RPMI7951 (cell line): ENCODE results near the gene PRPF6. TPM values are rescaled to one million over a fixed set of nuclear protein-coding genes. Genes with fewer than 3 reads are reported as not detected.
"Not testable (repeated sequence)": the region's sequence is repeated elsewhere in the genome, so short reads cannot be mapped to it uniquely, and the experiment has no call there.

Source experiments
- DNase-seq: peaks from one replicate; pipeline ENCODE4 v3.0.0-alpha.2; 2012; ENCODE audit warnings: low read depth
- total RNA-seq: library from RNA; depleted of rRNA; stranded (reverse); fragments of >200 nt; shearing (Covaris generic); gene quantifications from 2 replicates; pipeline ENCODE4 v1.2.3, GENCODE V29; 2014

The PRPF6 gene
- total RNA-seq, 1 experiment from 2014 or later: 68.4 TPM

DNA sequence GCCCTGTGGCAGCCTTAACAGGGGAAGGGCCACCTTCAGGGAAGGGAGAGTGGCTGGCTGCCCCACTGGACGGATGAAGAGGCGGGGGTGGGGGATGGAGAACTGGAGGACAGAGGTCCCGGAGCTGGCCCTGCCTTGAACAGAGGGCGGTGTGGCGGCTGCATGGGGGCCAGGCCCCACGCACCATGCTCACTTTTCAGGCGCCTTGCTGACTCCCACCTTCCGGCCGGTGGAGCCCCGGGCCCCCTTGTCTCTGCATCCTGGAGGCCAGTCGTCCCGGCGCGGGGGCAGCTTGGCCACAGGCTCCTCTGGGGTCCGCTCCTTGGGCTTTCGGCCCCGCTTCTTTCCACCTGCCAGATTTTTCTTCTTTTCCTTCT, 21.2 kb upstream of the PRPF6 start:
- no peak for DNase-seq

DNA sequence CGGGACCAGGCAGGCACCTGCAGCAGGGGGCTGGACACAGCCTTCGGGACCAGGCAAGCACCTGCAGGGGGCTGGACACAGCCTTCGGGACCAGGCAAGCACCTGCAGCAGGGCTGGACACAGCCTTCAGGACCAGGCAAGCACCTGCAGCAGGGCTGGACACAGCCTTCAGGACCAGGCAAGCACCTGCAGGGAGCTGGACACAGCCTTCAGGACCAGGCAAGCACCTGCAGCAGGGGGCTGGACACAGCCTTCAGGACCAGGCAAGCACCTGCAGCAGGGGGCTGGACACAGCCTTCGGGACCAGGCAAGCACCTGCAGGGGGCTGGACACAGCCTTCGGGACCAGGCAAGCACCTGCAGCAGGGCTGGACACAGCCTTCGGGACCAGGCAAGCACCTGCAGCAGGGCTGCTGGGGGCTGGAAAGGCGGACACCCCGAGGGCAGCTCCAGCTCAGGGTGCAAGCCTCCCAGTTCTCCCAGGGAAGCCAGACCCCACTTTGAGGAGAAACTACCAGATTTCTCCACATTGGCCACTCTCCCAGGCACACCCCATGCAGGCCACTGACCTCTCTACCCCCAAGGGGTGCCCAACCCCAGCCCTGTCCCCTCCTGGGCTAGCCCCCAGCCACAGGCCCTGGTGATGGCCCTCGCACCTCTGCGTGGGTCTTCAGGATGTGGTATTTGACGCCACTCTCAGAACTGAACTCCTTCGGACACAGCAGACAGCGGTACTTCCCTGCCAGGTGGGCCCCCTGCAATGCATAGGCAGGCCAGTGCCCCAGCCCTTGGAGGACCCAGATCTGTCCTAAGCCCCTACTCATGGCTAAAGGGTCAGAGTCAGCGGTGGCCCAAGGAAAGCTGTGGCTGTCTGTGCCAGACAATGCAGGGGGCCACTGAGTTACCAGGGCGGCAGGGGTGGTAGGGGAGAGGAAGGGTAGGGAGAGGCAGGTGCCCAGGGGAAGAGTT, 20.0 kb upstream of the PRPF6 start:
- DNase-seq: not testable (repeated sequence)

DNA sequence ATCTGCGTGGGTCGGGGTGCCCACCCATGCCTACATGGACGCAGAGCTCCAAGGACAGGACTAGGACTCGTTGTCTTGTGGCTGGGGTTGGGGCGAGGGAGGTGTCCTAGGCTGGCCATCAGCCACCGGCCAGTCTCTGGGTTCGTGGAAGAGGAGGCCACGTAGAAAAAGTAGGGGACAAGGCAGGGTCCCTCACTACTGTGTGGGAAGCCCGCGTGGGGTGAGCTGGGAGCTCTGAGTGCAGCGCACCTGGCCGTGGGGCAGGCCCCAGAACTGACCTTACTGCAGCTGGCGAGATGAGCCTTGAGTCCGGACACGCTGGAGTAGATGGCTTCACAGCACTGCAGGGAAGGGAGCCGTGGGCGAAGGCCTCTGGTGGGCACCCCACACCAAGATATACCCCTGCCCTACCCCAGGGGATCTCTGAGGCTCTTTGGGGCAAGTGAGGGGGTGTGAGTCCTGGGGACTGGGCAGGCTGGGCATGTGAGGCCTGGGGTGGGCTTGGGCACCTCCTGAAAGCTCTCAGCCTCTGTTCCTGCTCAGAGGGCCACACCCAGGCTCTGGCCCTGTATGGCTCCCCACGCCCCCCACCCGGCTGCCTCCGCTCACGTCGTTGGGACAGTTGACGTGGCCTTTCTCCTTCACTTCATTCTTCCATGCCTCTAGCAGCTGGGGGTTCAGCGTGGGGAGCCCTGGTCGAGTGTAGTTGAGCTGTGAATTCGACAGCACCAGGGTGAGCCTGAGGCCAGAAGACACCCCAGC, 19.1 kb upstream of the PRPF6 start:
- no peak for DNase-seq

DNA sequence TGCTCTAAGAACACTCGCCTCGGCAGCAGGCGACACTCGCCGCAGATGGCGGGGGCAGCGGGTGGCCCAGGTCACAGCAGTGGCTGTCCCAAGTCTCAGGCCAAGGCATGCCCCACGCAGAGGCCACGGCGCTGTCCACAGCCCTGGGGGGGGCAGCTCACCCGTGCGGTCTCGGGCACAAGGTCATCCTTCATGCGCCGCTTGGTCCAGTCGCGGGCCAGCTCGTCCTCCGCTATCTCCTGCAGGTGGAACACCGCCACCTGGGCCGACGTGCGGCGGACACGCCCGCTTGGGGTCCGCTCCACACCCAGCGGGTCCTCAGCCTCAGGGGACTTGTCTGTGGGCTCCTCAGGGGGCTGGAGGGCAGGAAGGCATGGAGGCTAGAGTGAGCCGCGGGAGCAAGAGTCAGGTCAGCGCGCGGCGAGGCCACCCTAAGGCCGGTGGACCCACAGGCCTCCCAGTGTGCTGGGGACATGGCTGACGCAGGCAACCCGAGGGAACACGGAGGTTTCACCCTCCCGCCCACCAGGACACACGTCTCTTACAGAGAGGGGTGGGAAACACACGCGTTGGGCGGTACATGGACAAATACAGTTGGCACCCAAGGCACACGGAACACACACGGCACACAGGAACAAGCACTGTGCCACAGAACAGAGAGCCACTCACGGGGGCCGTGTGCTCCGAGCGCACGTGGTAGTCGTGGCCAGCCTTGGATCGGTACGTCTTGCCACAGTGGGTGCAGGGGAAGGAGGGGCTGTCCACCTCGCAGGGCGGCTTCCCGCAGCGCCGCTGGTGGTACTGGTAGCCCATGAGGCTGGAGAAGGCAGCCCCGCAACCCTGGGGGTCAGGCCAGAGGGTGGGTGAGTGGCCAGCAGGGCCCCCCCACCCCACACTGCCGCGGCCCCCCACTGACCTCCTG, 18.2 kb upstream of the PRPF6 start:
- DNase-seq: no peak

DNA sequence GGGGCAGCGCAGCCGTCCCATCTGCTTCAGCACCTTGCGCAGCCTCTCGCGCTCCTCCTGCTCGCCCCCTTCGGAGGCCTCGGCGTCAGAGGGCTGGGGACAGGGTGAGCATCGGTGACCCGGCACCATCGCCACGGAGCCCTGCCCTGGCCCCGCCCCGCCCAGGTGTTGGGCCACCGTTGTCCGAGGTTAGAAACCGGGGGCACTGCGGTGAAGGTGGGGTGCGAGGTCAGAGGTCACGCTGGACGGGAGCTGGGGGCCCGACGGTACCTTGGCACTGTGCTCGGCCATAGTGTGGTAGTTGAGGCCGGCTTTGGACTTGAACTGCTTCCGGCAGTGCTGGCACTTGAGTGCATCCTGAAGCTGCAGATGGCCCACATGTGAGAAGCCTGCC, 17.6 kb upstream of the PRPF6 start:
- DNase-seq: no peak

DNA sequence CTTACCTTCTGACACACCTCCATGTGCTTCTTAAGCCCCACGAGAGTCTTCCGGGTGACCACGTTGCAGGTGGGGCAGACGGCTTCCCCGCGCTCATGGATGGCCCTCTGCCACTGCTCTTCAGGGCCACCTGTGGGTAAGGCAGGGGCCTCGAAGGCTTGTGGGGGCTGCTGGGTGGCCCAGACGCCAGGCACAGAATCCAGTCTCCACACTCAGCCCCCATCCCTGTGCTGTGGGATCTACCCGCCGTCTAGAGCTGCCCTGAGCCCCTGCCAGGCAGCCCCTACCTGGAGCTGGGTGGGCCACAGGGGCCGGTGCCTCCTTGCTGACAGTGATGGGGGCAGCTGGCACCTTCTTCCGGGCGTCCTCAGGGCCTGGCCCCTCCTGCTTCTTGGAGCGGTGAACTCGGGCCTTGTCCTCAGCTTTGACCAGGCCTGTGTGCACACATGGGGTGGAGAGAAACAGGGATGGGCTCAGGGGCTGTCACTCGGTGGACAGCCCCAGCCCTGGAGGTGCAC, 17.1 kb upstream of the PRPF6 start:
- DNase-seq: no peak

DNA sequence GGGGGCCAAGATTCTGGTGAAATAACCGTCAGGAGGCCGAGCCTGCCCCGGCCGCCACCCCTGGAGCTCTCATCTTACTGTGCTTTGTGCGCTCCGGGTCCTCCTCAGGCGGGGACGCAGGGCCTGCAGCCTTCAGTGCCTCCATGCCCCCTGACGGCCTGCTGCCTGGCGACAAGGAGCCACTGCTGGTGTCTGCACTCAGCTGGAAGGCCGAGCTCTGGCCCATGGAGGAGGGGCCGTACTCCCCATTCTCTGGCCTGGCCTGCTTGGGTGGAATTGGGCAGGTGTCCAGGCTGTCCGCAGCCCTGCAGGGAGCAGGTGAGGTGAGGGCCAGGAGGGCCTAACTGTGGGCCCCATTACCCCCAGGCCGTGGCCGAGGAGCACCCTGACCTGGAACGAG, 16.5 kb upstream of the PRPF6 start:
- no peak for DNase-seq

DNA sequence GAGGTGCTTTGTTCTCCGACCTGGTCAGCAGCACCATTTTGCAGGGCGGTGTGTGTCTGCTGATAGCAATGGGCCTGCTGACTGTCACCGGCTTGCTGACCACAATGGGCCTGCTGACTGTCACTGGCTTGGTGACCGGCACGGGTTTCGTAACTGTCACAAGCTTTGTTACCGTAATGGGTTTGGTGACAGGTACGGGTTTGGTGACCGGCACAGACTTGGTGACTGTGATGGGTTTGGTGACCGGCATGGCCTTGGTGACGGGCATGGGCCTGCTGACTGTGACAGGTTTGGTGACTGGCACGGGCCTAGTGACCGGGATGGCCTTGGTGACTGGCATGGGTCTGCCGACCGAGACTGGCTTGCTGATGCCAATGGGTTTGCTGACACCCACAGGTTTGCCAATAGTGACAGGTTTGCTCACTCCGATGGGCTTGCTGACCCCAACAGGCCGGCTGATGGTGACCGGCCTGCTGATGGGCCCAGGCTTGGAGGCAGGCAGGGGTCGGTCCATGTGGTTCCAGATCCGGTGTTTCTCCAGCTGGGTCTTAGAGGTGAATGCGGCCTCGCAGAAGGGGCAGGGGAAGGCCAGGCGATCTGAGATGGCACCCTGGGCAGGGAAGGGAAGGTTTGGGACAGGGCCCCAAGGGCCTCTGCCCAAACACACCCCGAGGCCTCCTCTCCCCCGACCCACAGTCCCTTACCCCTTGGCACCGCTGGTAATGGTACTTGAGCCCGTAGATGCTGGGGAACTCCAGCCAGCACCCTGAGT, 14.6 kb upstream of the PRPF6 start:
- DNase-seq: no peak

DNA sequence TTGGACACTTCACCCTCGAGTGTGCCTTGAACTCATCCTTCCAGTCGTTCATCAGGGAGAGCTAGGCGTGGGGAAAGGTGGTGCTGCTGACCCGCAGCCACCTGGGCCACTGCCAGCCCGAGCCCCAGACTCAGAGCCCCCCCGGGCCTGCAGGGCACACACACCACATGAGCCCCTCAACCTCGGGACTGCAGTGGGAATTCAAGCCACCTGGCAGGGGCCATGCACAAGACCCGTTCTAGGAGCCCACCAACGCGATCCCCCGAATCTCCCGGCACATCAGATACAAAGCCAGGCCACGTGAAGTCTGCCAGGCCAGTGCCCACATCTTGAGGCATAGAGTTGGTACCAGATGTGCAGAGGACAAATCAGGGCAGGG, 14.0 kb upstream of the PRPF6 start:
- DNase-seq: no peak

DNA sequence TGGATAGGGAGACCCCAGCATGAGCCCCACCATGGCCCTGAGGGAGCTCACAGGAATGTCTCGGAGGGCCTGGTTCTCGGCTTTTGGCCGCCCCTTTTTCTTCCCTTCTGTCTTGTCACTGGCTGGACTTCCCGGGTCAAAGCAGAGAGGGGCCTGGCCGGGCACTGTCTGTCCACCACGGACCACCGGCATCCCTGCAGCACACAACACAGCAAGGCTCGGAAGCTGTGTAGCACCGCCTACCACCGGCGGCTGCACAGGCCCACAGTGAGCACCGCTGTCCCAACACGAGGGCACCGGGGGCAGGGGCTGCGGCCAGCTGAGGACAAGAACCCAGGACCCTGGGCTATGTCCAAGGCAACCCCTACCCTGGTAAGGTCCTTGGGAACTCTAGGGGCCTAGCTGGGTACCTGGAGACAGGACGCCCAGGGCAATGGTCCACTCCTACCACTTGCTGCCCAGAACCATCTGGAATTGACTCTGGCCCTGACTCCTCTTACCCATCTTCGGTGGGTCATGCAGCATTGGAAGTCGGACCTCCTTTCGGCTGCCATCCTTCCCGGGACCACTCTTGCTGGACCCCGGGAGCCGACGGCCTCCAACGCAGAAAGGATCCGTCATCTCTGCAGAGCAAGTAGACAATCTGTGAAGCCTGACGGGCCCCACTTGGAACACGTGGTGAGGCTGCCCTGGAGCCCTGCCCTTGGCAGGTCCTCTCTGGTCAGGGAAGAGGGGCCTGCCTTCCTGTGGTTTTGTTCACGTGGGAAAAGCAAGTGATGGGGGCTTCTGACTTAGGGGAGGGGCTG, 13.4 kb upstream of the PRPF6 start:
- no peak for DNase-seq

DNA sequence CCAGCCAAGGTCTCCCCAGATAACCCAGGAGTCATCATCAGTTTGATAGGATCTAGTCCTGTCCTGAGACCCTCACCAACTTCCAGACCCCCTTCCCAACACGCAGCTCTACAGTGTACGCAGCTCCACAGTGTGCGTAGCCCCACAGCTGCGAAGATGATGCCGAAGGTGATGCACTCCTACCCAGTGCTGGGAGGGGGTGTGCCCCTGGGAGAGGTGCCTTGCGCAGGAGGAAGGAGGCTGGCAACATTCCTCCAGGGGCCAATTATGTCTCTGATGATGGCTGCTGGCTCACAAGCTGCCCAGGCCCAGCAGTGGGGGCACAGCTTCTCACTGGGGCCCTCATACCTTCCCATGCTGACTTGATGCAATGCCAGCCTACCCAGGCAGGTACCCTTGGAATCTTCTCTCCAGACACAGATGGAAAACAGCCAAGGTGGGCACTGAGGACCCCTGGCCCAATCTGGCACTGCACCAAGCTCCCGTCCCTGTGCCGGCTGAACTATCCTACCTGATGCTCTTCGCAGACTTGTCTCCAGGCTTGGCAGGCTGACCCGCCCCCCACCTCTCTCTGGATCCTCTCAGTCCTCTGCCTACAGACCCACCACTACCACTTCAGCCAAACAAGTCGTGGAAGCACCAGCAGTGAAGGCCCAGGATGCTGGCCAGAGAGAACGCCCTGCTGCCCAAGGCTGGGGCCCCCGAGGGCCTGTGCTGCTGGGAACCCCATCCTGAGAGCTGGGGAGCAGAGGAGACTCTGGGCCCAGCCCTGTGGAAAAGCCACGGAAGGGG, 12.6 kb upstream of the PRPF6 start:
- no peak for DNase-seq

DNA sequence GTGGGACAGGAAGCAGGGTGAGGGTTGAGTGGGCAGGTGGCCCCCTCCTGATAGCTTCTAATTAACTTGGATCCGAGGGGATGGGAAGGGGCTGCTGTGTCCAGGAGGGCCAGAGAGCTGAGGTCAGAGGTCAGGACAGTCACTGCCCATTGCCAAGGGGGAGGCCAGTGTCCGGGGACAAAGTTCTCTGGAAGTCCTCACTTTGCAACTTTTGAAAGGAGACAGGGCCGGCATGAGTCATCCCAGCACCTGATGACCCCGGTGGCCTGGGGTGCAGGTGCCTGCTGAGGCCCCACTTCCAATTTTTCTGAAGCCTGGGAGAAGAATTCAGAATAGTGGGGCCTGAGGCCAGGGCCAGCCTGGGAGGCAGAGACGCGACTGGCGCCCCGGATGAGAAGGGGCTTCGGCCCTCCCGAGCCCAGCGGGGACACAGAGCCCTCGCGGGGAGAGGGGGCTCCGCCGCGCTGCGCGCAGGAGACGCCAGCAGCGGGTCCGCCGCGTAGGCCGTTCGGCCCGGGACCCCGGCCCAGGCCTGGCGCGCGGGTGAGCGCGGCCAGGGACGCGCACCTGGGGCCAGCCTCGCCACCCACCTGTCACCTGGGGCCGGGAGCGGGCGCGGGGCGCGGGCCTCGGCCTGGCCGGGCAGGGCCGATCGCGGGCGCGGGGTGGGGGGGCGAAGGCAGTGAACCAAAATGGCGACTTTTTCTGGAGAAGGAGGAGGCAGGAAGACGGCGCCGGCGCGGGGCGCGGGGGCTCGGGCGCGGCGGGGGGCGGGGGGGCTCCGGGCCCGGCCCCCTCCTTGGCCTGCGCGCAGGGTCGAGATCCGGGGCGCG, 11.8 kb upstream of the PRPF6 start:
- no peak for DNase-seq

DNA sequence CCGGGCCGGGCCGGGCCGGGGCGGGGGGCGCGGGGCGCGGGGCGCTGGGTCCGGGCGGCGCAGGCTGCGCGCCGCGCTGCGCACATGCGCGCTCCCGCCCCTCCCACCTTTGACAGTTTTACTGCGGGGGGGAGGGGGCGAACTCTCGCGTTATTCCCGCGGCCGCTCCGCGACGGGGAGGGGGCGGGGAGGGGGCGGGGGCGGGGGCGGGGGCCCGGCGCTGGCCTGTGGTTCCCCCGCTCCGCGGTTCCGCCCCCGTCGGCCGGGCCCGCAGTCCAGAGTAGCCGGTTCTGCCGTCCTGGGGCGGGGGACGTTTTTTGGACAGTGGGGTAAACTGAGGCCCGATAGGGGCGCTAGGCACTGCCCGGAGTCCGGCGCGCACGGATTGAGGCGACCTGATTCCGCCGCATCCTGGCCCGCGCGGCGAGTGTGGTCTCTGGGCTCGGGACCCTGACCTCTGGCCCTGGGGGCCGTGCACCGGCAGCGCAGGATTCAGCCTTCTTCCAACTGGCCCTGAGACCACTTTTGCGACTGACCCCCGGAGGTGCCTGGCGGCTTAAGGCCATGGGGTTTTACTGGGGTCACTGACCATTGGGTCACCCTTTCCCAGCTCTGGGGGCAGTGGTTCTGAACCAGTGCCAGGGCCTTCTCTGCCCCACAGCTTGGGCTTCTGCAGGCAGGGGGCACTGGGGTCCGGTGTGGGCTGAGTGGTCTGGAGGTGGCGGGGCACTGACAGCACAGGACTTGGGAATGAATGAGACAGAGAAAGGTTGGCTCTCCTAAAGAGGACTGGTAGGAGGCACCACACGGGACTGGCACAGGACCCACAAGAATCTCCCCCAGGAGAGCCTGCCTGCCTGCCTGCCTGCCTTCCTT, 10.9 kb upstream of the PRPF6 start, which contains the start of gene ZNF512B:
Gene ZNF512B (minus strand): TSS at position 93 of the 876 bp plus-strand sequence. CDS start 1,980 bp downstream, outside the sequence.
- peak; percentile 61 for DNase-seq

DNA sequence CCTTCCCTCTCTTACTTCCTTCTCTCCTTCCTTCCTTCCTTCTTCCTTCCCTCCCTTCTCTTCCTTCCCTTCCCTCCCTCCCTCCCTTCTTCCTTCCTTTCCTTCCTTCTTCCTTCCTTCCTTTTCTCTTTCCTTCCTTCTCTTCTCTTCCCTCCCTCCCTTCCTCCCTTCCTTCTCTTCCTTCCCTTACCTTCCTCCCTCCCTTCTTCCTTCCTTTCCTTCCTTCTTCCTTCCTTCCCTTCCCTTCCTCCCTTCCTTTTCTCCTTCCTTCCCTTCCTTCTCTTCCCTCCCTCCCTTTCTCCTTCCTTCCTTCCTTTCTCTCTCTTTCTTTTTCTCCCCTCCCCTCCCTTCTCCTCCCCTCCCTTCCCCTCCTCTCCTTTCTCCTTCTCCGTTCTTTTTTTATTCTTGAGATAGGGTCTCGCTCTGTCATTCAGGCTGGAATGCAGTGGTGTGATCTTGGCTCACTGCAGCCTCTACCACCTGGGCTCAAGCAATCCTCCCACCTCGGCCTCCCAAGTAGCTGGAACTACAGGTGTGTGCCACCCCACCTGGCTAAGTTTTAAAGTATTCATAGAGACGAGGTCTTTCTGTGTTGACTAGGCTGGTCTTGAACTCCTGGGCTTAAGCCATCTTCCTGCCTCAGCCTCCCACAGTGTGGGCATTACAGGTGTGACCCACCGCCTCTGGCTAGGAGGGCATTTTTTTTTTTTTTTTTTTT, 10.1 kb upstream of the PRPF6 start:
- DNase-seq: no peak

DNA sequence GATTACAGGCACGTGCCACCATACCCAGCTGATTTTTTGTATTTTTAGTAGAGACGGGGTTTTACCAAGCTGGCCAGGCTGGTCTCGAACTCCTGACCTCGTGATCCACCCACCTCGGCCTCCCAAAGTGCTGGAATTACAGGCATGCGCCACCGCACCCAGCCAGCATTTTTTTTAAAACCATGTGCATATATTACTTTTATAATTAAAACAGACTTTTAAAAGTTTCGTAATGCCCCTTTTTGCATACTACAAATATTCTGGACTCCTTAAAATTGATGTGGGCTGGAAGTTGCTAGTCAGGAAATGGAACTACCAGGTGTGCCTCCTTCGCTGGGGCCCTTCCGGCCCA, 9.0 kb upstream of the PRPF6 start:
- DNase-seq: not testable (repeated sequence)

DNA sequence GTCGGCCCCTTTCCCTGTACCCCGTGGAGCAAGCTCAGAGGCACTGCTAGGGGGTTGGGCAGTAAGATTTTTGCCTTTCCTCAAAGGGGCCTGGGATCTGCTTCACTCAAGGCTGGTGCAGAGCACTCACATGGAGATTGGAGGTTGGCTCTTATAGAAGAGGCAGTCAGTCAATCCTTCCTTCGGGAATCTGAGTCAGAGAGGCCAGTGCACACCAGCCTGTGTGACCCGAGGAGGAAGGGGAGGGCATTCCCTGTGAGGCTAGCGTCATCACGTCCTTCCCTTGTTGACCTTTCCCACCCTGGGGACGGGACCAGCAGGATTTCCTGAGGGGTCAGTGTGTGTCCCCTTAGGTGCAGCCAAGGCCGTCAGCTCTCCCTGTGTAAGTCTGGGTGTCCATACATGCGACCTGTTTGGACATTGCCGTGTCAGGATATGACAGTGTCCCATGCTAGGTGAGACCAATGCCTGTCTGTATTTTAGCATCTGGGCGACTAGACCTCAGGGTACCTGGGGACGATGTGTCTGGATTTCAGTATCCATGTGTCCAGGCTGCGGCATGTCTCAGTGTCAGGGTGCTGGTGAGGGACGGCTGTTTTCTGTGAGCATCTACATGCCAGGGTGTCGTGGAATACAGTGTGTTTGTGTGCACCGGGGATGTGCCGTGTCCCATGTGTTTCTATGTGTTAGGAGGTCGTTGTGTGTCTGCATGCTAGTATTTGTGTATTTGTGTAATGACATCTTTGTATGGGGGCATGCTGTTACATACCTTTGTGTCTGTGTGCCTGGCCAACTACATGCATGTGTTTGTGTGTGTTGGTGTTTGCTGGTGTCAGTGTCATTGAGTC, 8.4 kb upstream of the PRPF6 start:
- no peak for DNase-seq
